GM10266 (cell line): ENCODE data around the gene NGB.

Experiments used
- DNase-seq: peaks from one replicate; pipeline ENCODE4 v3.0.0; 2012; ENCODE audit errors: extremely low spot score
- CTCF ChIP-seq: IDR thresholded peaks from 2 replicates; pipeline ENCODE4 v1.5.1; 2012; ENCODE audit warnings: mild to moderate bottlenecking, low read depth; ENCODE audit not compliant: control insufficient read depth, insufficient read depth; ENCODE audit errors: missing control alignments

The NGB gene

GRCh38 chr14:77222546-77223225 is 48.3 kb downstream of the NGB start:
- TF ChIP-seq CTCF: no peak

GRCh38 chr14:77221241-77221871 is 49.6 kb downstream of the NGB start:
- no peak for DNase-seq
- no peak for TF ChIP-seq CTCF

More at GRCh38 chr14:77222546-77223225, 48.3 kb downstream of the NGB start:
- DNase-seq: no peak

- DNase-seq: no peak
- no peak for TF ChIP-seq CTCF
Observed at GRCh38 chr14:77220246-77221017, 50.6 kb downstream of the NGB start.

- no peak for TF ChIP-seq CTCF
- no peak for DNase-seq
Observed at GRCh38 chr14:77219591-77219990, 51.4 kb downstream of the NGB start.

- no peak for TF ChIP-seq CTCF
- DNase-seq: no peak
Observed at GRCh38 chr14:77217551-77217950, 53.5 kb downstream of the NGB start.
